ENCODE data around the gene VIPR1.

Gene VIPR1

DNA sequence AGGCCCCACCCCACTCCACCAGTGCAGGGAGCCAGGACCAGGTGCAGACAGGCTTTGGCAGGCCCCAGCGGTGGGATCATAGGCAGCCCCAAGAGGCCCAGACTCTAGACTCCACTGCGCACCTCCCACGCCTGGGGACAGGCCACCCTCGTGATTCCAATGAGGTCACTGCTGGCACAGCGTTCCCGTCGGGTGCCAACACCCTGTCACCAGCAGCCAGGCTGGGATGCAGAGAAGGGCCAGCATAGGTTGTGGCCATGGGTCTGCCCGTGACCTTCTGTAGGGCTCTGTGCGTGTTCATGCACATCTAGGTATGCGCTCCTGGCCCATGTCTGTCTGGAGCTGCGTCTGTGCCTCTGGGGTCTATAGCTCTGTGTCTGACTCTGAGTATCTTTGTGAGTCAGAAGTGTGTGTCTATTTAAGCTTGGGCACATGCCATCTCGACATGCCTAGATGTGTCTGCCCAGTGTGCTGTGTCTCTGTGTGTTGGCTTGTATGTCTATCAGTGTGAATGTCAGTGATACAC lies 13.0 kb downstream of the VIPR1 start:
- H3K36me3 ChIP-seq (ENCODE audit: control insufficient read depth, insufficient read depth, low read length): no peaks in the 10 kb centered on the region
- no peak overlapping the region for H3K4me3 ChIP-seq (ENCODE audit: low read depth, low read length)
- no peaks in the 10 kb centered on the region for H3K4me1 ChIP-seq (ENCODE audit: control insufficient read depth, insufficient read depth, low read length)

DNA sequence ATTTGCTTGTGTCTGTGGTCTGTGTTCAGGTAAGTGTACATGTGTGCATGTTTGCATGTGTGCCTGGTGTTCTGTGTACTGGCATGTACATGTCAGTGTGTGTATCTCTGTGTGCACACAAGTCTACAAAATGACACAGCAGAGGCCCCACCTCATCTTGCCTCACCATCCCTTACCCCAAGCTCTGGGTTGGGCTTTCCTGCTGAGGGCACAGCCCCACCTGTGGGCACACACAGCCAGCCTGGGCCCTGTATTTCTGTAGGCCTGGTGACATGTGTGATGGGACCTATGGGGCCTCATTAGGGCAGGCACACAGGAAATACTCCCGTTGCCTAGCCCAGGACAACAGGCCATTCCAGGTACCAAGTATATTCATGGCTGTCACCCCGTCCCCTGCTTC lies 13.5 kb downstream of the VIPR1 start:
- Histone ChIP-seq H3K27me3 (ENCODE audit: control insufficient read depth, insufficient read depth, low read length) (no peaks in the 10 kb centered on the region), H3K4me3 (ENCODE audit: low read depth, low read length) (no peak overlapping the region), H3K36me3 (ENCODE audit: control insufficient read depth, insufficient read depth, low read length) (peaks cover 3% of the 10 kb centered on the region), H3K4me1 (ENCODE audit: control insufficient read depth, insufficient read depth, low read length) (no peaks in the 10 kb centered on the region), H3K9me3 (ENCODE audit: control insufficient read depth, insufficient read depth, low read length) (no peaks in the 10 kb centered on the region), H3K9ac (ENCODE audit: low read depth, low read length) (no peak overlapping the region)

More for the DNA sequence above, 13.0 kb downstream of the VIPR1 start:
- Histone ChIP-seq H3K27me3 (ENCODE audit: control insufficient read depth, insufficient read depth, low read length) (no peaks in the 10 kb centered on the region), H3K9me3 (ENCODE audit: control insufficient read depth, insufficient read depth, low read length) (no peaks in the 10 kb centered on the region), H3K9ac (ENCODE audit: low read depth, low read length) (no peak overlapping the region)

DNA sequence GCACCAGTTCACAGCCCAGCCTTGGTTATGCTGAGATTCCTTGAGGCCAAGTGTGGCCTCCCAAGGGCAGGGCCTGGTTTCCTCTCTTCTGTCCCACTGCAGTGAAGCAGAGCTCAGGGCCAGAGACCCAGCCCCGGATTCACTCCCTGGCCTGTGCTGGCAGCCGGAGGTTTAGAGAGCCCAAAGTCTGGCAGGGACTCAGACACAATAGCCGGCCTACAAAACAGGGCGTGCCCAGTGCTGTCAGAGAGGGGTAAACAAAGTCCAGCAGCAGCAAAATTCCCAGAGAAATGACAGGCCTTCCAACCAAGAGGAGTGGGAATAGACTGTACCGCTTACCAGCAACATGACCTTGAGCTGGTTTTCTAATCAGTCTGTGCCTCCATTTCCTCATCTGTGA lies 14.0 kb downstream of the VIPR1 start:
- H3K4me1 ChIP-seq (ENCODE audit: control insufficient read depth, insufficient read depth, low read length): no peaks in the 10 kb centered on the region

DNA sequence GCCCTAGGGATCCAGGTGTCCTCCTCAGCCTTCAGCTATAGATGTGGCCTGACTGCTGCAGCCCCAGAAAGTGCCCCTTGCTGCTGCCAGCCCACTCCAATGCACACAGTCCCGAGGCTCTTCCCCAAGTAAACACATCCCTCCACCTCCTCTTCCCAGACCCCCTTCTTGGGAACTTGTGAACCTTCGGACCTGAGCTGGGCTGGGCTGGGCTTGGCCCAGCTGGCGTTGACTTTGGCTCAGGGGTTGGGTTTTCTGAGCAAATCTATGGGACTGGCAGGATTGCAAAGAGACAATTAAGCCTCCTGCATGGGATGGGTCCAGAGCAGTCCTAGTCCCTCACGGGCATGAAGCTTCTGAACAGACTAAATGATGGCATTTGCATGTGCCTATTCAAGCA lies 14.7 kb downstream of the VIPR1 start:
- no peaks in the 10 kb centered on the region for H3K9me3 ChIP-seq (ENCODE audit: control insufficient read depth, insufficient read depth, low read length)
- no peak overlapping the region for H3K9ac ChIP-seq (ENCODE audit: low read depth, low read length)
- H3K4me1 ChIP-seq (ENCODE audit: control insufficient read depth, insufficient read depth, low read length): no peaks in the 10 kb centered on the region
- no peak overlapping the region for H3K4me3 ChIP-seq (ENCODE audit: low read depth, low read length)
- peaks cover 3% of the 10 kb centered on the region for H3K36me3 ChIP-seq (ENCODE audit: control insufficient read depth, insufficient read depth, low read length)
- H3K27me3 ChIP-seq (ENCODE audit: control insufficient read depth, insufficient read depth, low read length): no peaks in the 10 kb centered on the region

More for the DNA sequence above, 14.0 kb downstream of the VIPR1 start:
- Histone ChIP-seq H3K9me3 (ENCODE audit: control insufficient read depth, insufficient read depth, low read length) (no peaks in the 10 kb centered on the region), H3K9ac (ENCODE audit: low read depth, low read length) (no peak overlapping the region), H3K36me3 (ENCODE audit: control insufficient read depth, insufficient read depth, low read length) (peaks cover 3% of the 10 kb centered on the region), H3K27me3 (ENCODE audit: control insufficient read depth, insufficient read depth, low read length) (no peaks in the 10 kb centered on the region), H3K4me3 (ENCODE audit: low read depth, low read length) (no peak overlapping the region)

DNA sequence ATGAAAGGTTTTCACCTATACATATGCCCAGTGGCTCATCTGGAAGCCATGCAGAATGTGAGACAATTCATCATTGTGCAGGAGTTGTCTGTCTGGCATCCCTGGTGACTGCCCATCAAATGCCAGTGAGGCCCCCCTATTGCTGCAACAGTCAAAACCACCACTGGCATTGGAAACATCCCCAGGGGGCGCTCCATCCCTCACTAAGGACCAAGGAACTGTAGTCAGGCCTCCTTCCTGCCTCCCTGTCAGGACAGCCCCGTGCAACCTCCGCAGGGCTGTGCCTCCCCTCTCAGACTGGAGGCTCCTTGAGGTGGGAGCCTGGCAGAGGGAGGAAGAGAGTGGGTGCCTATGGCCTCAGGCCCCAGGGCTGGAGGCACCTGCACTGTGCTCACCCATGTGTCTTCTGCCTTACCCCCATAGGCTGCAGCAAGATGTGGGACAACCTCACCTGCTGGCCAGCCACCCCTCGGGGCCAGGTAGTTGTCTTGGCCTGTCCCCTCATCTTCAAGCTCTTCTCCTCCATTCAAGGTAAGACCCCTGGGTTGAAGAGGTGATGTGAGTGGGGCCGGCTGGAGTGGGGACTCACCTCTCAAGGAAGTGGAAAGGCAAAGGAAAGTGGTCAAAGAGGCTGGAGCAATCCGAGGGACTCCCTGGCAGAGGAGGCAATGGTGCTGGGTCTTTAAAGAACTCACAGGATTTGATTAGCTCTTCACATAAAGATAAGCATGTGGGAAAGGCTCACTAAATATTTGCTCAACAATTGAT lies 16.5 kb downstream of the VIPR1 start:
- no peak overlapping the region for H3K9ac ChIP-seq (ENCODE audit: low read depth, low read length)
- no peaks in the 10 kb centered on the region for H3K27me3 ChIP-seq (ENCODE audit: control insufficient read depth, insufficient read depth, low read length)
- H3K4me3 ChIP-seq (ENCODE audit: low read depth, low read length): no peak overlapping the region
- peaks cover 3% of the 10 kb centered on the region for H3K36me3 ChIP-seq (ENCODE audit: control insufficient read depth, insufficient read depth, low read length)
- no peaks in the 10 kb centered on the region for H3K4me1 ChIP-seq (ENCODE audit: control insufficient read depth, insufficient read depth, low read length)
- no peaks in the 10 kb centered on the region for H3K9me3 ChIP-seq (ENCODE audit: control insufficient read depth, insufficient read depth, low read length)

DNA sequence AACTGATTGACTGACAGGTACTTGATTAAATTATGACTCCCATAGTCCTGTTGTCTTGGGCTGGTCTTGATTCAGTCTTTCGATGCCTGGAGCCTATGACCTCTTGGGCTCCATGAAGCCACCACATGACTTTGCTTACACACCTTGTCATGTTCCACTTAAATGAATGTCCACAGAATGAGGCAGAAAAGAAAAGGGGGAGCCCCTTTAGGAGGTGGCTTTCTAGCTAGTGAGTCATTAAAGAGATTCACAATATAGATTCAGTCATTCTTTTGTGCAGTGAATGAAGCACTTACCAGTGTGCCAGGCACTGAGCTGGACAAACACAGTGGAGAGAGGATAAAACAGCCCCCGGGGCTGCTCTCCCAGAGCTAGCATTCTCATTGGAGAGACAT lies 17.1 kb downstream of the VIPR1 start:
- Histone ChIP-seq H3K36me3 (ENCODE audit: control insufficient read depth, insufficient read depth, low read length) (peaks cover 3% of the 10 kb centered on the region), H3K27me3 (ENCODE audit: control insufficient read depth, insufficient read depth, low read length) (no peaks in the 10 kb centered on the region), H3K9ac (ENCODE audit: low read depth, low read length) (no peak overlapping the region)

DNA sequence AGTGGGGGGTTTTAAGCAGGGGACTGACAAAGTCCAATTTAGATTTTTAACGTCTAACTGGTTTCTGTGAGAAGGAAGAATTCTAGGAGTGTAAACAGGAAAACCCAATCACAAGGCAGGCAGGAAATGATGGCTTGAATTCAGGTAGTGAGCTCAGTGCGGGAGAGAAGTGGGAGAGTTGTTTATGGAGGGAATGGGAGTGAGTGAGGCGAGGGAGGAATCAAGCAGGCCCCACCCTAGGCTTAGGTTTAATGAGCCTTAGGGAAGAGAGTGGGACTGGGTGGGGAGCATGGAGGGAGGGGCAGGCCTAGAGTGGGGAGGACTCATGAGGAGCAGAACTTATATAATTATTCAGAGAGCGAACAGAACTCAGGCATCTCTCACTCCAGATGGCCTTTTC lies 17.9 kb downstream of the VIPR1 start:
- H3K9ac ChIP-seq (ENCODE audit: low read depth, low read length): no peak overlapping the region
- no peak overlapping the region for H3K4me3 ChIP-seq (ENCODE audit: low read depth, low read length)
- no peaks in the 10 kb centered on the region for H3K9me3 ChIP-seq (ENCODE audit: control insufficient read depth, insufficient read depth, low read length)
- H3K36me3 ChIP-seq (ENCODE audit: control insufficient read depth, insufficient read depth, low read length): peaks cover 3% of the 10 kb centered on the region
- H3K4me1 ChIP-seq (ENCODE audit: control insufficient read depth, insufficient read depth, low read length): no peaks in the 10 kb centered on the region
- no peaks in the 10 kb centered on the region for H3K27me3 ChIP-seq (ENCODE audit: control insufficient read depth, insufficient read depth, low read length)

More for the DNA sequence above, 17.1 kb downstream of the VIPR1 start:
- H3K4me1 ChIP-seq (ENCODE audit: control insufficient read depth, insufficient read depth, low read length): no peaks in the 10 kb centered on the region
- no peaks in the 10 kb centered on the region for H3K9me3 ChIP-seq (ENCODE audit: control insufficient read depth, insufficient read depth, low read length)
- H3K4me3 ChIP-seq (ENCODE audit: low read depth, low read length): no peak overlapping the region

DNA sequence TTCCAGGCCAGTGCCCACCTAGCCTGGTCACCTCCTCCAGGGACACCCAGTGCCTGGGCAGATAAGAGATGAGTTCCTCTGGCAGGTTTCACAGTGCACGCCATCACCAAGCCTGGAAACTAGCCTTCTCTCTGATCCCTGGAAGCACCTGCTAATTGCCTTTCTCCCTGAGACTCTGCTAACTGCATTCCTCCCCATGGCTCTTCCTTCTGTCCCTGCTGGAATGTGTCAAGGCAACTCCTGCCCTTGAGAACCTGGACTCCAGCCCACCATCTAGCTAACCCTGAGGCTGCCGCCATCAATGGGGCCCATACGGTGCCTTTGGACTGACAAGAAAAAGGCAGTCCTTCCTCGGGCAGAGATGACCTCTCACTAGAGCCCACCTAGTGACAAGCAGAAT lies 18.5 kb downstream of the VIPR1 start:
- Histone ChIP-seq H3K9me3 (ENCODE audit: control insufficient read depth, insufficient read depth, low read length) (no peaks in the 10 kb centered on the region), H3K27me3 (ENCODE audit: control insufficient read depth, insufficient read depth, low read length) (no peaks in the 10 kb centered on the region), H3K4me3 (ENCODE audit: low read depth, low read length) (no peak overlapping the region), H3K4me1 (ENCODE audit: control insufficient read depth, insufficient read depth, low read length) (no peaks in the 10 kb centered on the region), H3K36me3 (ENCODE audit: control insufficient read depth, insufficient read depth, low read length) (peaks cover 3% of the 10 kb centered on the region), H3K9ac (ENCODE audit: low read depth, low read length) (no peak overlapping the region)

DNA sequence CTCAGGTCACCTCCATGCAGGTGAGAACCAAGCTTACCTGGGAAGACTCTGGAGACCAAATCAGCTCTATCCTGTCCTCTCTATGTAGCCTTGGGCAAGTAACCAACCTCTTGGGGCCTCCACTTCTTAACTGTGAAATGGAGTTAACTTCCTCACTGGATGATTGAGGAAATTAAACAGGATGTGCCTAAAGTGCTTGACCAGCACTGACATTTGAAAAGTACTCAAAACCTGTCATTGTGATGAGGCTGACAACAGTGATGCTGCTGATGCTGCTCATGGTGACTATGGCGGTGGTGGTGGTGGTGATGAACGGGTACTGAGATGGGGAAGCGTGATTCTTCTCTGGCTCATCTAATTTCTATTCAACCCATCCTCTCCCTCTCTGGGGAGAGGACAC lies 22.3 kb downstream of the VIPR1 start:
- H3K9me3 ChIP-seq (ENCODE audit: control insufficient read depth, insufficient read depth, low read length): no peaks in the 10 kb centered on the region

DNA sequence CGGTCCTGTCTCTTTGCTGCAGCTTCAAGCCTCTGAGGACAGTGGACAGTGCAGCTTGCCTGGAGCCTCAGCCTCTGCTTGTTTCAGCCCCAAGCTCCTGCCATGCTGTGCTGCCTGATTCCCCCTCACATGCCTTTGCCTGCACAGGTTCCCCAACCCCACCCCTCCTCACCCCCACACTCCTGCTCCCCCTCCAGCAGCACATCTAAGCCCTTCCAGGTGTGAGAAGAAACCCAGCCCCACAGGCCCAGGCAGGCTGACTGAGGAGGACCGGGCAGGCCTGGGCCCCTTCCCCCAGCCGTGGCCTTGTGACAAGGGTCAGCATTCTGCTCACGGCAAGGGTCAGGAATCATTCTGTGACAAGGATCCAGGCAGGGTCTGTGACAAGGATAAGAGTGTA lies 22.8 kb downstream of the VIPR1 start:
- no peak overlapping the region for H3K9ac ChIP-seq (ENCODE audit: low read depth, low read length)
- H3K4me3 ChIP-seq (ENCODE audit: low read depth, low read length): no peak overlapping the region
- no peaks in the 10 kb centered on the region for H3K4me1 ChIP-seq (ENCODE audit: control insufficient read depth, insufficient read depth, low read length)
- H3K36me3 ChIP-seq (ENCODE audit: control insufficient read depth, insufficient read depth, low read length): peaks cover 3% of the 10 kb centered on the region
- H3K9me3 ChIP-seq (ENCODE audit: control insufficient read depth, insufficient read depth, low read length): no peaks in the 10 kb centered on the region
- H3K27me3 ChIP-seq (ENCODE audit: control insufficient read depth, insufficient read depth, low read length): no peaks in the 10 kb centered on the region

More for the DNA sequence above, 22.3 kb downstream of the VIPR1 start:
- Histone ChIP-seq H3K9ac (ENCODE audit: low read depth, low read length) (no peak overlapping the region), H3K4me1 (ENCODE audit: control insufficient read depth, insufficient read depth, low read length) (no peaks in the 10 kb centered on the region), H3K4me3 (ENCODE audit: low read depth, low read length) (no peak overlapping the region), H3K36me3 (ENCODE audit: control insufficient read depth, insufficient read depth, low read length) (peaks cover 3% of the 10 kb centered on the region), H3K27me3 (ENCODE audit: control insufficient read depth, insufficient read depth, low read length) (no peaks in the 10 kb centered on the region)

DNA sequence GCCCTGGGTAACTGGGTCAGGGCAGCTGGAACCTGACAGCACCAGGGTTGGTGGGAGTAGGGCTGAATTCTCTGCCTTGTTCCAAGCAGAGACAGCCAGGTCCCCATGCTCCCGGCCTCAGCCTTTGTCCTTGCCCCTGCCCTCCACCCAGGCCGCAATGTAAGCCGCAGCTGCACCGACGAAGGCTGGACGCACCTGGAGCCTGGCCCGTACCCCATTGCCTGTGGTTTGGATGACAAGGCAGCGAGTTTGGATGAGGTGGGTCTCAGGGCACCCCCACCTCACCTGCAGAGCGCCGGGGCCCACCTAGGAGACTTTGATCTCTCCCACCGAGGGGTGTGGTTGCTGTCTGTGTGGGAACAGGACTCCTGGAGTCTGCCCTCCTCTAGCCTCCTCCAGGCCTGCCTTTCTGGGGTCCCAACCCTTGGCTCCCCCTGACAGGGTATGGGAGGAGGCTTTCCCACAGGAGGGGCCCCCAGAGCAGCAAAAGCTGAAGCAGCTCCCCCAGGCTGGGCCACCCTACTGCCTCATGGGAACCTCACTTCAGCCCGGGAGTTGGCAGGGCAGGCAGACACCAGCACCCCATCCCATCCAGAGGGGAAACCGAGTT lies 23.4 kb downstream of the VIPR1 start:
- H3K9me3 ChIP-seq (ENCODE audit: control insufficient read depth, insufficient read depth, low read length): no peaks in the 10 kb centered on the region
- no peak overlapping the region for H3K4me3 ChIP-seq (ENCODE audit: low read depth, low read length)
- H3K36me3 ChIP-seq (ENCODE audit: control insufficient read depth, insufficient read depth, low read length): peaks cover under 1% of the 10 kb centered on the region
- no peaks in the 10 kb centered on the region for H3K27me3 ChIP-seq (ENCODE audit: control insufficient read depth, insufficient read depth, low read length)
- H3K9ac ChIP-seq (ENCODE audit: low read depth, low read length): no peak overlapping the region
- H3K4me1 ChIP-seq (ENCODE audit: control insufficient read depth, insufficient read depth, low read length): no peaks in the 10 kb centered on the region
